Ishikawa (cell line): ENCODE data around the gene CD68.

Source experiments
- CEBPB ChIP-seq: IDR thresholded peaks from 2 replicates; pipeline ENCODE4 v1.6.1; 2012
- CREB1 ChIP-seq: IDR thresholded peaks from 2 replicates; pipeline ENCODE4 v1.6.1; 2012; ENCODE audit warnings: low read depth
- EGR1 ChIP-seq: IDR thresholded peaks from 2 replicates; pipeline ENCODE4 v1.6.1; 2012
- EP300 ChIP-seq: IDR thresholded peaks from 2 replicates; pipeline ENCODE4 v1.6.1; 2012; ENCODE audit warnings: borderline replicate concordance
- FOXM1 ChIP-seq: IDR thresholded peaks from 2 replicates; pipeline ENCODE4 v1.6.1; 2012; ENCODE audit warnings: low read depth, borderline replicate concordance
- NFIC ChIP-seq: IDR thresholded peaks from 2 replicates; pipeline ENCODE4 v1.6.1; 2012
- RAD21 ChIP-seq: IDR thresholded peaks from 2 replicates; pipeline ENCODE4 v1.6.1; 2012; ENCODE audit warnings: low read depth
- TAF1 ChIP-seq: IDR thresholded peaks from 2 replicates; pipeline ENCODE4 v1.6.1; 2012; ENCODE audit warnings: low read depth, mild to moderate bottlenecking
- TCF12 ChIP-seq: IDR thresholded peaks from 2 replicates; pipeline ENCODE4 v1.6.1; 2012; ENCODE audit warnings: low read depth
- TEAD4 ChIP-seq: IDR thresholded peaks from 2 replicates; pipeline ENCODE4 v1.6.1; 2012
- USF1 ChIP-seq: IDR thresholded peaks from 2 replicates; pipeline ENCODE4 v1.6.1; 2012
- YY1 ChIP-seq: IDR thresholded peaks from 2 replicates; pipeline ENCODE4 v1.6.1; 2012; ENCODE audit warnings: low read depth
- ZBTB7A ChIP-seq: IDR thresholded peaks from 2 replicates; pipeline ENCODE4 v1.6.1; 2012; ENCODE audit warnings: low read depth
- TF ChIP-seq, protein P1 (sequence below): IDR thresholded peaks from 2 replicates; pipeline ENCODE4 v1.6.1; 2012; ENCODE audit warnings: low read depth, mild to moderate bottlenecking
- TF ChIP-seq, protein P2 (sequence below): IDR thresholded peaks from 2 replicates; pipeline ENCODE4 v1.6.1; 2012

Gene CD68

DNA sequence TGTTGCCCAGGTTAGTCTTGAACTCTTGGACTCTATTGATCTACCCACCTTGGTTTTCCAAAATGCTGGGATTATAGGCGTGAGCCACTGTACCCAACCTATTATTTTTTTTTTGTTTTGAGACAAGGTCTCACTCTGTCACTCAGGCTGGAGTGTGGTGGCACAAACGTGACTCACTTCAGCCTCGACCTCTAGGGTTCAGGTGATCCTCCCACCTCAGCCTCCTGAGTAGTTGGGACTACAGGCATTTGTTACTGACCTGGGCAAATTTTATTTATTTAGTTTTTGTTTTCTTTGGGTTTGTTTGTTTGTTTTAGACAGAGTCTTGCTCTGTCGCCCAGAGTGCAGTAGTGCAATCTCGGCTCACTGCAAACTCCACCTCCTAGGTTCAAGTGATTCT is 44.2 kb downstream of the CD68 start:
- TF ChIP-seq FOXM1 (no peak), TCF12 (no peak), TEAD4 (no peak), TAF1 (no peak), EGR1 (no peak), RAD21 (no peak), USF1 (no peak), EP300 (no peak), CEBPB (no peak), ZBTB7A (no peak), NFIC (no peak), CREB1 (no peak), YY1 (no peak)
- TF ChIP-seq, protein P1, sequence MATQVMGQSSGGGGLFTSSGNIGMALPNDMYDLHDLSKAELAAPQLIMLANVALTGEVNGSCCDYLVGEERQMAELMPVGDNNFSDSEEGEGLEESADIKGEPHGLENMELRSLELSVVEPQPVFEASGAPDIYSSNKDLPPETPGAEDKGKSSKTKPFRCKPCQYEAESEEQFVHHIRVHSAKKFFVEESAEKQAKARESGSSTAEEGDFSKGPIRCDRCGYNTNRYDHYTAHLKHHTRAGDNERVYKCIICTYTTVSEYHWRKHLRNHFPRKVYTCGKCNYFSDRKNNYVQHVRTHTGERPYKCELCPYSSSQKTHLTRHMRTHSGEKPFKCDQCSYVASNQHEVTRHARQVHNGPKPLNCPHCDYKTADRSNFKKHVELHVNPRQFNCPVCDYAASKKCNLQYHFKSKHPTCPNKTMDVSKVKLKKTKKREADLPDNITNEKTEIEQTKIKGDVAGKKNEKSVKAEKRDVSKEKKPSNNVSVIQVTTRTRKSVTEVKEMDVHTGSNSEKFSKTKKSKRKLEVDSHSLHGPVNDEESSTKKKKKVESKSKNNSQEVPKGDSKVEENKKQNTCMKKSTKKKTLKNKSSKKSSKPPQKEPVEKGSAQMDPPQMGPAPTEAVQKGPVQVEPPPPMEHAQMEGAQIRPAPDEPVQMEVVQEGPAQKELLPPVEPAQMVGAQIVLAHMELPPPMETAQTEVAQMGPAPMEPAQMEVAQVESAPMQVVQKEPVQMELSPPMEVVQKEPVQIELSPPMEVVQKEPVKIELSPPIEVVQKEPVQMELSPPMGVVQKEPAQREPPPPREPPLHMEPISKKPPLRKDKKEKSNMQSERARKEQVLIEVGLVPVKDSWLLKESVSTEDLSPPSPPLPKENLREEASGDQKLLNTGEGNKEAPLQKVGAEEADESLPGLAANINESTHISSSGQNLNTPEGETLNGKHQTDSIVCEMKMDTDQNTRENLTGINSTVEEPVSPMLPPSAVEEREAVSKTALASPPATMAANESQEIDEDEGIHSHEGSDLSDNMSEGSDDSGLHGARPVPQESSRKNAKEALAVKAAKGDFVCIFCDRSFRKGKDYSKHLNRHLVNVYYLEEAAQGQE, result no peak
- TF ChIP-seq, protein P2, sequence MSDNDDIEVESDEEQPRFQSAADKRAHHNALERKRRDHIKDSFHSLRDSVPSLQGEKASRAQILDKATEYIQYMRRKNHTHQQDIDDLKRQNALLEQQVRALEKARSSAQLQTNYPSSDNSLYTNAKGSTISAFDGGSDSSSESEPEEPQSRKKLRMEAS, result no peak

DNA sequence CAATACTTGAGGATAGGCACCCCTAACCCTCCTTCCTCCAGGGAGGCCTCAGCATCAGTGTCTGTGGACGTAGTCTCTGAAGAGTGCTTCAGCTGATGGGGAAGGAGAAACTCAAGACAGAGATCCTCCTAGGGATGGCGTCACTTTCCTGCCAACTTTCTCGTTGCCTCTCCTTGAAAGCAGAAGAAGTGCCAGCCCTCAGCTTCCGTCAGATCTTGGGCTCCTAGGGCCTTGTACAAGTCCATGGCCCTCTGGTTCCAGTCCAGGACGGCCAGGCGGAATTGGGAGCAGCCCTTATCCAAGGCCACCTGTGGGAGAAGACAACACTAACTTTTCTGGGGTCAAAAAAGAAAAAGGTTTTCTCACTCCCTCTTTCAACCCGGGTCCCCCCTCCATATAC is 46.9 kb downstream of the CD68 start:
- no peak for TF ChIP-seq TCF12

- TF ChIP-seq TAF1 (no peak), FOXM1 (no peak), TCF12 (no peak)
These were observed 47.5 kb downstream of the CD68 start for GRCh38 chr17:7626956-7627249.

- TF ChIP-seq NFIC (no peak), EP300 (no peak), RAD21 (no peak), TAF1 (peak; percentile 70), CREB1 (no peak), ZBTB7A (peak; percentile 84), TCF12 (no peak), YY1 (no peak), TEAD4 (peak; percentile 48; the same call in 1 of the 2 replicates), CEBPB (no peak), USF1 (0 out of 2 replicates have a peak, but pooled peaks have one; percentile 13), EGR1 (peak; percentile 63; the same call in 1 of the 2 replicates), FOXM1 (no peak)
- TF ChIP-seq, protein P2, result no peak
- TF ChIP-seq, protein P1, result no peak
These were observed 48.0 kb downstream of the CD68 start, which contains the start of gene SAT2 for GRCh38 chr17:7627250-7628121. Gene SAT2 (minus strand): TSS chr17:7627821. CDS start chr17:7627635, 186 bp downstream.

GRCh38 chr17:7629939-7630571 is 50.6 kb downstream of the CD68 start, which contains the start of gene SHBG:
Gene SHBG (plus strand): TSS chr17:7630135. CDS start chr17:7630173, 38 bp downstream.
- TF ChIP-seq FOXM1 (no peak), TEAD4 (no peak), NFIC (no peak), EP300 (no peak), TAF1 (no peak), EGR1 (no peak), YY1 (no peak), CREB1 (no peak), CEBPB (no peak), USF1 (no peak), TCF12 (no peak), RAD21 (no peak), ZBTB7A (no peak)
- TF ChIP-seq, protein P2, result no peak
- TF ChIP-seq, protein P1, result no peak
